ENCODE measurements around the gene ERC2. TPM values are rescaled to one million over a fixed set of nuclear protein-coding genes. Genes with fewer than 3 reads are reported as not detected.

ERC2 gene
- total and polyA plus RNA-seq, 2 of the 8 experiments (the other 6 are each of a cell fraction or from before 2014, with no cell fraction given) = 16.4 to 22.8 TPM

GRCh38 chr3:56121716-56122115 lies 346.6 kb downstream of the ERC2 start:
- Histone ChIP-seq H3K9me3 (ENCODE audit: insufficient read depth in 2 of 2, low read depth in 1 of 2, low read length in 1 of 2) (no peaks in the 10 kb centered on the region), H3K18ac (ENCODE audit: extremely low read depth, low read length) (0 out of 2 replicates have a peak overlapping the region, but pooled peaks have one; percentile 34), H2AK5ac (ENCODE audit: low read depth, low read length) (no peak overlapping the region), H2BK15ac (ENCODE audit: low read length) (no peak overlapping the region), H3K4me2 (ENCODE audit: insufficient read depth in 1 of 2, low read depth in 2 of 2, low read length in 2 of 2) (no peak overlapping the region), H4K8ac (ENCODE audit: extremely low read depth, insufficient read depth, low read length) (no peak overlapping the region), H3K23ac (ENCODE audit: insufficient read length) (no peak overlapping the region), H3K79me1 (ENCODE audit: low read depth, low read length) (no peaks in the 10 kb centered on the region), H3K27me3 (replicated peaks in 1 of 4; ENCODE audit: control insufficient read depth in 3 of 4, extremely low read depth in 1 of 4, insufficient read depth in 3 of 4, low read length in 3 of 4) (no peaks in the 10 kb centered on the region), H2BK5ac (ENCODE audit: low read depth, low read length) (no peak overlapping the region; the same call in 1 of the 2 replicates), H3K36me3 (ENCODE audit: control insufficient read depth in 2 of 4, insufficient read depth in 4 of 4, low read length in 3 of 4) (no peaks in the 10 kb centered on the region), H4K91ac (replicated peaks; ENCODE audit: insufficient read length, low read length) (no peak overlapping the region), H3K4me1 (replicated peaks in 1 of 4; ENCODE audit: control insufficient read depth in 3 of 4, insufficient read depth in 4 of 4, low read length in 3 of 4) (peaks cover 6 to 22% (median 17%) of the 10 kb centered on the region in 4 experiments; a peak in 5 of 7 replicates), H3K4me3 (ENCODE audit: extremely low read depth in 1 of 4, insufficient read depth in 2 of 4, low read depth in 3 of 4, low read length in 4 of 4) (no peak overlapping the region), H3K4ac (replicated peaks; ENCODE audit: insufficient read length, low read depth, low read length) (no peak overlapping the region), H4K5ac (ENCODE audit: insufficient read length, low read depth, low read length) (no peak overlapping the region), H3K9ac (replicated peaks in 1 of 4; ENCODE audit: extremely low read depth in 1 of 4, low read depth in 3 of 4, low read length in 3 of 4) (no peak overlapping the region), H2BK120ac (replicated peaks; ENCODE audit: low read depth, low read length) (no peak overlapping the region), H3K79me2 (ENCODE audit: control insufficient read depth in 1 of 2, insufficient read depth in 2 of 2, low read length in 2 of 2) (no peaks in the 10 kb centered on the region), H2BK20ac (ENCODE audit: low read length) (peak overlapping the region; percentile 94; the same call in 1 of the 2 replicates), H2BK12ac (ENCODE audit: low read depth, low read length) (peak overlapping the region; percentile 91; the same call in 1 of the 2 replicates), H3K56ac (replicated peaks; ENCODE audit: insufficient read length, low read depth, low read length) (no peak overlapping the region), H3K27ac (ENCODE audit: low read depth, low read length) (no peak overlapping the region), H3K23me2 (ENCODE audit: low read depth, low read length) (no peaks in the 10 kb centered on the region), H2AFZ (ENCODE audit: low read length) (no peak overlapping the region), H3K14ac (ENCODE audit: insufficient read length) (no peak overlapping the region), H4K20me1 (replicated peaks in 1 of 2; ENCODE audit: control insufficient read depth in 1 of 2, insufficient read depth in 2 of 2, low read length in 2 of 2) (no peaks in the 10 kb centered on the region)
- FAIRE-seq (no peak), DNase-seq (ENCODE audit: low read depth in 1 of 2, low spot score in 2 of 2) (no peak)
- ChIA-PET POLR2A (ENCODE audit: partially characterized antibody) (no interaction called here), CTCF (ENCODE audit: partially characterized antibody) (no interaction called here)
- WGBS, 2 experiments (ENCODE audit: extremely low coverage in 1 of 2, insufficient coverage in 1 of 2, insufficient read length in 1 of 2, insufficient replicate concordance in 2 of 2, low coverage in 1 of 2, low lambda C conversion rate in 2 of 2, missing lambda C conversion rate in 1 of 2) = 94% methylated on average over 2 of the region's 2 CpGs; no CpG with 5 or more reads in 1 of the 2 experiments
- no peak for TF ChIP-seq MAFK (IDR thresholded peaks at IDR 0.05; ENCODE audit: low read depth, low read length)
- TF ChIP-seq SIN3A (conservative IDR thresholded peaks at IDR 0.05 in 1 of 2, IDR thresholded peaks at IDR 0.05 in 1 of 2; ENCODE audit: low read depth in 1 of 2, low read length in 2 of 2) = no peak
- no peak for TF ChIP-seq KDM1A (IDR thresholded peaks at IDR 0.05; ENCODE audit: borderline replicate concordance, low read length)
- TF ChIP-seq FOSL1 (IDR thresholded peaks at IDR 0.05; ENCODE audit: insufficient read depth, low read depth, low read length) = no peak
- no peak for TF ChIP-seq HDAC6 (IDR thresholded peaks at IDR 0.05; ENCODE audit: low read depth, low read length)
- TF ChIP-seq E2F6 (IDR thresholded peaks at IDR 0.05) = no peak
- no peak for TF ChIP-seq NRF1 (IDR thresholded peaks at IDR 0.05; ENCODE audit: low read depth, low read length)
- no peak for TF ChIP-seq POU5F1 (IDR thresholded peaks at IDR 0.05; ENCODE audit: low read depth, low read length)
- no peak for TF ChIP-seq SUZ12 (IDR thresholded peaks at IDR 0.05; ENCODE audit: low read length)
- no peak for TF ChIP-seq CHD2 (IDR thresholded peaks at IDR 0.05; ENCODE audit: low read length)
- no peak for TF ChIP-seq GABPA (IDR thresholded peaks at IDR 0.05; ENCODE audit: borderline replicate concordance, insufficient read depth, low read length)
- TF ChIP-seq SIRT6 (IDR thresholded peaks at IDR 0.05; ENCODE audit: low read length) = no peak
- no peak for TF ChIP-seq TAF7 (optimal IDR thresholded peaks at IDR 0.05; ENCODE audit: borderline replicate concordance, low read depth, low read length)
- TF ChIP-seq CBX5 (IDR thresholded peaks at IDR 0.05; ENCODE audit: low read depth, low read length) = no peak

Data from H1 (cell line).